HG03565 (cell line): ENCODE results near the gene GCNT2.
"Not testable (repeated sequence)": the region's sequence is repeated elsewhere in the genome, so short reads cannot be mapped to it uniquely, and the experiment has no call there.

Experiments
- ATAC-seq: cut with Tn5 transposase; IDR thresholded peaks from one replicate; pipeline ENCODE4 v1.9.1; 2021; ENCODE audit warnings: mild to moderate bottlenecking, moderate library complexity; ENCODE audit not compliant: unreplicated experiment

GCNT2 gene

GRCh38 chr6:10513544-10513943, 7.6 kb upstream of the GCNT2 start:
- ATAC-seq: no peak

GRCh38 chr6:10514049-10514780, 6.9 kb upstream of the GCNT2 start:
- no peak for ATAC-seq

GRCh38 chr6:10516953-10517352, 4.2 kb upstream of the GCNT2 start:
- ATAC-seq: no peak

- ATAC-seq: no peak
These were observed 2.4 kb upstream of the GCNT2 start for GRCh38 chr6:10518557-10519407.

- ATAC-seq: not testable (repeated sequence)
These were observed 1.8 kb upstream of the GCNT2 start for GRCh38 chr6:10519408-10519697.

GRCh38 chr6:10520468-10520867, 683 bp upstream of the GCNT2 start:
- ATAC-seq: peak; percentile 16

GRCh38 chr6:10522929-10523573, 1.9 kb downstream of the GCNT2 start:
- ATAC-seq: no peak

- ATAC-seq: no peak
These were observed 5.0 kb downstream of the GCNT2 start for GRCh38 chr6:10526156-10526555.

GRCh38 chr6:10528158-10528981, 7.2 kb downstream of the GCNT2 start:
- peak; percentile 50 for ATAC-seq

GRCh38 chr6:10529231-10529801, 8.2 kb downstream of the GCNT2 start:
- ATAC-seq: no peak

- ATAC-seq: not testable (repeated sequence)
These were observed 8.8 kb downstream of the GCNT2 start for GRCh38 chr6:10529828-10530374.

- ATAC-seq: peak; percentile 14
These were observed 10.4 kb downstream of the GCNT2 start for GRCh38 chr6:10531503-10531902.

GRCh38 chr6:10531942-10532341, 10.8 kb downstream of the GCNT2 start:
- ATAC-seq: no peak

- no peak for ATAC-seq
These were observed 11.2 kb downstream of the GCNT2 start for GRCh38 chr6:10532392-10532791.

- ATAC-seq: no peak
These were observed 13.2 kb downstream of the GCNT2 start for GRCh38 chr6:10534419-10534762.

- ATAC-seq: no peak
These were observed 14.0 kb downstream of the GCNT2 start for GRCh38 chr6:10535193-10535592.

GRCh38 chr6:10537726-10538125, 16.6 kb downstream of the GCNT2 start:
- no peak for ATAC-seq

- no peak for ATAC-seq
These were observed 19.1 kb downstream of the GCNT2 start for GRCh38 chr6:10540073-10540746.

GRCh38 chr6:10541591-10541990, 20.4 kb downstream of the GCNT2 start:
- no peak for ATAC-seq

GRCh38 chr6:10542213-10542612, 21.1 kb downstream of the GCNT2 start:
- ATAC-seq: no peak
